Adipocyte (in vitro differentiated cells): ENCODE data around the gene LRRC15.

Experiments
- DNase-seq: peaks from one replicate; pipeline ENCODE4 v3.0.0-alpha.2; 2015; ENCODE audit warnings: low read depth
- H3K27me3 ChIP-seq: replicated peaks from 2 replicates; pipeline ENCODE4 v1.7.0; 2013; ENCODE audit warnings: mild to moderate bottlenecking, low read length, moderate library complexity; ENCODE audit not compliant: control insufficient read depth, insufficient read depth
- H3K36me3 ChIP-seq: 2 replicates; pipeline ENCODE4 v1.7.0; 2013; ENCODE audit warnings: low read length, mild to moderate bottlenecking, moderate library complexity; ENCODE audit not compliant: control insufficient read depth, insufficient read depth, severe bottlenecking
- H3K4me1 ChIP-seq: 2 replicates; pipeline ENCODE4 v1.7.0; 2013; ENCODE audit warnings: mild to moderate bottlenecking, low read length, moderate library complexity; ENCODE audit not compliant: control insufficient read depth, insufficient read depth
- H3K4me3 ChIP-seq: 2 replicates; pipeline ENCODE4 v1.7.0; 2013; ENCODE audit warnings: mild to moderate bottlenecking, low read length, moderate library complexity
- H3K9ac ChIP-seq: 2 replicates; pipeline ENCODE4 v1.7.0; 2013; ENCODE audit warnings: mild to moderate bottlenecking, low read length, moderate library complexity
- H3K9me3 ChIP-seq: 2 replicates; pipeline ENCODE4 v1.7.0; 2013; ENCODE audit warnings: mild to moderate bottlenecking, low read length, moderate library complexity; ENCODE audit not compliant: control insufficient read depth

The LRRC15 gene

GRCh38 chr3:194369522-194370279 lies at the start of gene LRRC15:
TSS of gene LRRC15 (minus strand) at chr3:194369743. CDS start at chr3:194361043, 8,700 bp downstream.
- no peak within 1 kb of the TSS for H3K9ac ChIP-seq
- peaks cover 27% of the 10 kb centered on the region for H3K4me1 ChIP-seq
- no peak within 1 kb of the TSS for H3K4me3 ChIP-seq
- no peaks in the 10 kb centered on the region for H3K36me3 ChIP-seq
- peak; percentile 88 for DNase-seq
- no peaks in the 10 kb centered on the region for H3K9me3 ChIP-seq
- H3K27me3 ChIP-seq: peaks cover 4% of the 10 kb centered on the region

GRCh38 chr3:194418671-194419070 lies 49.1 kb upstream of the LRRC15 start:
- DNase-seq: no peak
- Histone ChIP-seq H3K36me3 (peaks cover 75% of the 10 kb centered on the region), H3K9ac (no peak overlapping the region), H3K9me3 (no peaks in the 10 kb centered on the region), H3K27me3 (no peaks in the 10 kb centered on the region), H3K4me1 (peaks cover 9% of the 10 kb centered on the region), H3K4me3 (no peak overlapping the region)

GRCh38 chr3:194407423-194407822 lies 37.9 kb upstream of the LRRC15 start:
- no peak overlapping the region for H3K9ac ChIP-seq
- H3K27me3 ChIP-seq: no peaks in the 10 kb centered on the region
- peaks cover 91% of the 10 kb centered on the region for H3K36me3 ChIP-seq
- H3K9me3 ChIP-seq: no peaks in the 10 kb centered on the region
- no peak overlapping the region for H3K4me3 ChIP-seq
- H3K4me1 ChIP-seq: no peaks in the 10 kb centered on the region
- DNase-seq: no peak

- H3K36me3 ChIP-seq: peaks cover 80% of the 10 kb centered on the region
- H3K4me1 ChIP-seq: no peaks in the 10 kb centered on the region
- H3K9me3 ChIP-seq: no peaks in the 10 kb centered on the region
- H3K4me3 ChIP-seq: no peak overlapping the region
- no peaks in the 10 kb centered on the region for H3K27me3 ChIP-seq
- DNase-seq: no peak
- H3K9ac ChIP-seq: no peak overlapping the region
Observed at GRCh38 chr3:194405766-194406165, 36.2 kb upstream of the LRRC15 start.

GRCh38 chr3:194404365-194405140 lies 35.0 kb upstream of the LRRC15 start:
- H3K9me3 ChIP-seq: no peaks in the 10 kb centered on the region
- peaks cover 73% of the 10 kb centered on the region for H3K36me3 ChIP-seq
- DNase-seq: peak; percentile 88
- H3K4me3 ChIP-seq: no peak overlapping the region
- no peaks in the 10 kb centered on the region for H3K27me3 ChIP-seq
- H3K4me1 ChIP-seq: no peaks in the 10 kb centered on the region
- H3K9ac ChIP-seq: no peak overlapping the region

- H3K4me3 ChIP-seq: no peak overlapping the region
- peaks cover 16% of the 10 kb centered on the region for H3K27me3 ChIP-seq
- no peak for DNase-seq
- peaks cover 47% of the 10 kb centered on the region for H3K36me3 ChIP-seq
- H3K4me1 ChIP-seq: no peaks in the 10 kb centered on the region
- H3K9ac ChIP-seq: no peak overlapping the region
- H3K9me3 ChIP-seq: no peaks in the 10 kb centered on the region
Observed at GRCh38 chr3:194401868-194402329, 32.4 kb upstream of the LRRC15 start.

GRCh38 chr3:194401346-194401745 lies 31.8 kb upstream of the LRRC15 start:
- no peak for DNase-seq
- H3K9me3 ChIP-seq: no peaks in the 10 kb centered on the region
- H3K36me3 ChIP-seq: peaks cover 41% of the 10 kb centered on the region
- H3K27me3 ChIP-seq: peaks cover 16% of the 10 kb centered on the region
- H3K9ac ChIP-seq: no peak overlapping the region
- no peaks in the 10 kb centered on the region for H3K4me1 ChIP-seq
- H3K4me3 ChIP-seq: no peak overlapping the region

GRCh38 chr3:194399874-194400411 lies 30.4 kb upstream of the LRRC15 start:
- Histone ChIP-seq H3K36me3 (peaks cover 27% of the 10 kb centered on the region), H3K27me3 (peaks cover 16% of the 10 kb centered on the region), H3K9ac (no peak overlapping the region), H3K4me1 (peaks cover 7% of the 10 kb centered on the region), H3K4me3 (no peak overlapping the region), H3K9me3 (no peaks in the 10 kb centered on the region)
- no peak for DNase-seq

- Histone ChIP-seq H3K4me1 (peaks cover 7% of the 10 kb centered on the region), H3K4me3 (peak within 1 kb of the TSS; percentile 28), H3K36me3 (peaks cover 22% of the 10 kb centered on the region), H3K9me3 (no peaks in the 10 kb centered on the region), H3K9ac (no peak within 1 kb of the TSS), H3K27me3 (peaks cover 16% of the 10 kb centered on the region)
- no peak for DNase-seq
Observed at GRCh38 chr3:194399166-194399565, 29.6 kb upstream of the LRRC15 start, which contains the start of gene GP5. TSS of gene GP5 (minus strand) at chr3:194399266. CDS start at chr3:194398282, 984 bp downstream.

- H3K4me3 ChIP-seq: peak overlapping the region; percentile 28
- H3K9me3 ChIP-seq: no peaks in the 10 kb centered on the region
- H3K36me3 ChIP-seq: peaks cover 9% of the 10 kb centered on the region
- no peak for DNase-seq
- peaks cover 16% of the 10 kb centered on the region for H3K27me3 ChIP-seq
- no peak overlapping the region for H3K9ac ChIP-seq
- H3K4me1 ChIP-seq: peaks cover 7% of the 10 kb centered on the region
Observed at GRCh38 chr3:194397757-194398312, 28.3 kb upstream of the LRRC15 start.
